Skeletal muscle satellite cell (primary cell): Measurements from ENCODE around the gene NKIRAS2.
A peak's percentile ranks its signal among the peaks of the same experiment; 100 is the strongest.
"Not testable (repeated sequence)": the region's sequence is repeated elsewhere in the genome, so short reads cannot be mapped to it uniquely, and the experiment has no call there.

Source experiments
- H3K27me3 ChIP-seq: 2 replicates; pipeline ENCODE4 v1.7.0; 2013; ENCODE audit warnings: low read length; ENCODE audit not compliant: control insufficient read depth, insufficient read depth
- H3K36me3 ChIP-seq: 2 replicates; pipeline ENCODE4 v1.7.0; 2013; ENCODE audit warnings: mild to moderate bottlenecking, control low read depth, low read length; ENCODE audit not compliant: insufficient read depth
- H3K4me1 ChIP-seq: 2 replicates; pipeline ENCODE4 v1.7.0; 2013; ENCODE audit warnings: low read length; ENCODE audit not compliant: control insufficient read depth, insufficient read depth
- H3K4me2 ChIP-seq: 2 replicates; pipeline ENCODE4 v1.7.0; 2013; ENCODE audit warnings: mild to moderate bottlenecking, low read length
- H3K4me3 ChIP-seq: 2 replicates; pipeline ENCODE4 v1.7.0; 2013; ENCODE audit warnings: low read length
- H3K9ac ChIP-seq: 2 replicates; pipeline ENCODE4 v1.7.0; 2013; ENCODE audit warnings: mild to moderate bottlenecking, low read depth, low read length, moderate library complexity
- H3K9me3 ChIP-seq: replicated peaks from 2 replicates; pipeline ENCODE4 v1.7.0; 2013; ENCODE audit warnings: mild to moderate bottlenecking, control low read depth, low read length

The NKIRAS2 gene

DNA sequence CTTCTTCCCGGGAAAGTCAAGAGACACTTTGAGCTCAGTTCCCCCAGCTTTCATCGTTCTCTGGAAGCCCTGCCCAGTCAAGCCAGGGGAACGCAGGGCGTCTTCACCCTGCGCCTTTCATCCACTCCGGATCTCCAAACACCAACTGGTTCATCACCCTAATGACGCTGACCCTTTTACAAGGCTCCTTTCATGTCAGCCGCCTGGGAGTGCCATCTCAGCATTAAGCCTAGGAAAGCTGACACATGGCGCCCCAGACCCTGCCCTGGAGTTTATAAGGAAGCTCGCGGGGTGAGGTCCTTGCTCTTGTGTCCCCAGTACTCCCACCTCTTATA is 2.1 kb upstream of the NKIRAS2 start:
- H3K4me3 ChIP-seq = peak overlapping the region; percentile 90
- peaks cover 28% of the 10 kb centered on the region for H3K4me1 ChIP-seq
- peaks cover 10% of the 10 kb centered on the region for H3K36me3 ChIP-seq
- H3K4me2 ChIP-seq = peak overlapping the region; percentile 82
- peak overlapping the region; percentile 99 for H3K9ac ChIP-seq
- H3K9me3 ChIP-seq = no peaks in the 10 kb centered on the region
- H3K27me3 ChIP-seq = no peaks in the 10 kb centered on the region

DNA sequence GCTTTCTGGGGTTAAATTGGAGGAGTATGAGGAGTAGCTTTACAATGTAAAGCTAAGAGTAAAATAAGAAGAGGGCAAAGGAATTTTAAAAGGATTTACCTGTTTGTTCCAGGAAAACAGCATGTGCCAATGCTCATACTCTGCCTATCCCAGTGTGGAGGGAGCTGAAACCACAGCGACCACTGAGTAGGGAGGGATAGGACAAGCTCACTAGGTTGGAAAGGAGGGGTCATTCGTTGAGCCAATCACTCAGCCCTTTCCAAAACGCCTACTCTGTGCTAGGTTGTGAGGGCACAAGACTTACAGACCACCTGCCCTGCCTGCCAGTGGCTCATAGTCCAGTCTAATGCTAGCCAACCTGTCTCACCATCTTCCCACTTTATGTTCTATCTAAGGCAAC is 1.6 kb upstream of the NKIRAS2 start:
- Histone ChIP-seq H3K4me3 (peak overlapping the region; percentile 90), H3K4me1 (peaks cover 27% of the 10 kb centered on the region), H3K4me2 (peak overlapping the region; percentile 82), H3K36me3 (peaks cover 14% of the 10 kb centered on the region), H3K9ac (peak overlapping the region; percentile 99), H3K27me3 (no peaks in the 10 kb centered on the region), H3K9me3 (no peaks in the 10 kb centered on the region)

- Histone ChIP-seq H3K27me3 (no peaks in the 10 kb centered on the region), H3K4me1 (peaks cover 26% of the 10 kb centered on the region), H3K9ac (no peak overlapping the region), H3K36me3 (peaks cover 21% of the 10 kb centered on the region), H3K4me3 (no peak overlapping the region), H3K9me3 (no peaks in the 10 kb centered on the region), H3K4me2 (no peak overlapping the region)
These were observed 902 bp upstream of the NKIRAS2 start for GRCh38 chr17:42018988-42019387.

- peak overlapping the region; percentile 98 for H3K9ac ChIP-seq
- peaks cover 38% of the 10 kb centered on the region for H3K4me1 ChIP-seq
These were observed 955 bp downstream of the NKIRAS2 start for GRCh38 chr17:42020845-42021244.

DNA sequence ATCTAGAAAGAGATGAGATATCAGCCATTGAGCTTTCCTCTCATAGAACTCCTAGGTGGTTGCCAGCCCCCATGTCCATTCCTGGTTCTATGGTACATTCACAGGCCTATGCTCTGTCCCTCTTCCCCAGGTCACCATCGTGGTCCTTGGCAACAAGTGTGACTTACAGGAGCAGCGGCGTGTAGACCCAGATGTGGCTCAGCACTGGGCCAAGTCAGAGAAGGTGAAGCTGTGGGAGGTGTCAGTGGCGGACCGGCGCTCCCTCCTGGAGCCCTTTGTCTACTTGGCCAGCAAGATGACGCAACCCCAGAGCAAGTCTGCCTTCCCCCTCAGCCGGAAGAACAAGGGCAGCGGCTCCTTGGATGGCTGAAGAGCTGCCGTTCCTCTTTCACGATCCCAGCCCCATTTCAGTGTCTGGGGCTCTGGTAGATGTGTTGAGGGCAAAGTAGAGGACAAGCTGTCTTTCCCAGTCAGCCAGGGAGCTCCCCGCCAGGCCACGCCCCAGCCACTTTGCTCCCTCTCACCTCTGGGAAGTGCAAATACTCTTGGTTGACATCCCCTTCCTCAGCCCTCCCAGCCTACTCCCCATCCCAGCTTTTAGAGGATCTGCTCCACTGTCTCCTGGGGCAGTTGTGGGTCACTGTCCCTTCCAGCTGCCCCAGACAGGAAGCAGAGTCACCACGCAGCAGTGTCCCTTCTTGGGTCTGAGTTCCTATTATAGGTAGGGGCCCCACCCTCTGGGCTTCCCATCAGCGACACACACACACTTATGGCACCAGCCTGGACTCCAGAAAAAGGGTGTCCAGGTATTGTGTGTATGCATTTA is 3.8 kb downstream of the NKIRAS2 start:
- peaks cover 27% of the 10 kb centered on the region for H3K36me3 ChIP-seq
- no peak overlapping the region for H3K9ac ChIP-seq
- no peaks in the 10 kb centered on the region for H3K9me3 ChIP-seq
- no peak overlapping the region for H3K4me3 ChIP-seq
- H3K4me2 ChIP-seq = no peak overlapping the region
- H3K4me1 ChIP-seq = peaks cover 37% of the 10 kb centered on the region
- H3K27me3 ChIP-seq = no peaks in the 10 kb centered on the region

More at GRCh38 chr17:42020845-42021244, 955 bp downstream of the NKIRAS2 start:
- H3K36me3 ChIP-seq = peaks cover 27% of the 10 kb centered on the region
- not testable (repeated sequence) for H3K9me3 ChIP-seq, H3K27me3 ChIP-seq
- H3K4me3 ChIP-seq = peak overlapping the region; percentile 87
- H3K4me2 ChIP-seq = peak overlapping the region; percentile 76

GRCh38 chr17:42025191-42025579 is 5.3 kb downstream of the NKIRAS2 start:
- peaks cover 27% of the 10 kb centered on the region for H3K36me3 ChIP-seq
- peaks cover 37% of the 10 kb centered on the region for H3K4me1 ChIP-seq
- no peaks in the 10 kb centered on the region for H3K9me3 ChIP-seq
- peak overlapping the region; percentile 35 for H3K4me2 ChIP-seq
- H3K4me3 ChIP-seq = peak overlapping the region; percentile 10
- no peaks in the 10 kb centered on the region for H3K27me3 ChIP-seq
- peak overlapping the region; percentile 6 for H3K9ac ChIP-seq

GRCh38 chr17:42025936-42026335 is 6.0 kb downstream of the NKIRAS2 start:
- Histone ChIP-seq H3K4me2 (no peak overlapping the region), H3K4me3 (no peak overlapping the region), H3K36me3 (peaks cover 27% of the 10 kb centered on the region), H3K9ac (no peak overlapping the region), H3K4me1 (peaks cover 34% of the 10 kb centered on the region), H3K9me3 (no peaks in the 10 kb centered on the region), H3K27me3 (peaks cover 2% of the 10 kb centered on the region)

DNA sequence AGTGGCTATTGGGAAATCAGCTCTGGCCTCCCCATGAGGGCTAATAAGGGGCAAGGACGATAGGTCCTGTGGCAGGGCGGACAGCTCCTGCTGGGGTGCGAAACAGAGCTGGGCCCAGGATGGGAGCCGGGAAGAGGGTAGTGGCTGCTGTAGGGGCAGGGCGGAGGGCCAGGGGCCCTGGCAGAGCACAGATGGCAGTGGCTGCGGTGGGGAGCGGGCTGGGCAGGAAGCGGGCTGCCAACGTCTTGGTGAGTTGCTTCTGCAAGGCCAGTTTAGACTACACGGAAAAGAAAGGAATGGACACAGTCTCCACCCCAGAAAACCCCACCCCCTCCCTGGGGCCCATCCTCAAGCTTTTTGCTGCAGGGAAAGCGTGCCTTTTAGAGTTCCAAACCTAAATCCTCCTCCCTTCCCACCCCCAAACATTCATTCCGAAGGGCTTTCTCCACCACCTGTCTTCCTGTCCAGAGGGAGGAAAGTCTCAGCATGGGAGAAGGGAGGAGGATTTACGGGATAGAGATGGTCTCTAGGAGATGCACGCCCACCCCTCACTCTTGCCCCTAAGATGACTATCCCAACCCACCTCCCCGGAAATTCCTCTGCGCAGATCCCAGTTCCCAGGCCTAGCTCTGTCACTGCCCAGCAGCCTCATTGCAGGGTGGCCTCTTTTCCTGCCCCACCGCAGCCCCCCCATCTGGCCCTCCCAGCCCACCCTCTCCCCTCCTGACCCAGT is 7.1 kb downstream of the NKIRAS2 start:
- H3K36me3 ChIP-seq = peaks cover 27% of the 10 kb centered on the region
- no peaks in the 10 kb centered on the region for H3K9me3 ChIP-seq
- H3K4me2 ChIP-seq = peak overlapping the region; percentile 38
- no peak overlapping the region for H3K9ac ChIP-seq
- no peak overlapping the region for H3K4me3 ChIP-seq
- H3K4me1 ChIP-seq = peaks cover 28% of the 10 kb centered on the region
- peaks cover 2% of the 10 kb centered on the region for H3K27me3 ChIP-seq

GRCh38 chr17:42027590-42027889 is 7.7 kb downstream of the NKIRAS2 start:
- Histone ChIP-seq H3K9ac (no peak overlapping the region), H3K9me3 (no peaks in the 10 kb centered on the region), H3K4me2 (no peak overlapping the region), H3K27me3 (peaks cover 2% of the 10 kb centered on the region), H3K4me1 (peaks cover 28% of the 10 kb centered on the region), H3K4me3 (no peak overlapping the region), H3K36me3 (peaks cover 23% of the 10 kb centered on the region)

- H3K9ac ChIP-seq = no peak overlapping the region
- peaks cover 17% of the 10 kb centered on the region for H3K36me3 ChIP-seq
- H3K4me3 ChIP-seq = no peak overlapping the region
- H3K27me3 ChIP-seq = peaks cover 2% of the 10 kb centered on the region
- H3K4me2 ChIP-seq = no peak overlapping the region
- no peaks in the 10 kb centered on the region for H3K9me3 ChIP-seq
- H3K4me1 ChIP-seq = peaks cover 28% of the 10 kb centered on the region
These were observed 8.3 kb downstream of the NKIRAS2 start for GRCh38 chr17:42027961-42028790.

- Histone ChIP-seq H3K9me3 (no peaks in the 10 kb centered on the region), H3K9ac (no peak overlapping the region), H3K27me3 (peaks cover 3% of the 10 kb centered on the region), H3K36me3 (peaks cover 12% of the 10 kb centered on the region), H3K4me1 (peaks cover 28% of the 10 kb centered on the region), H3K4me2 (no peak overlapping the region), H3K4me3 (no peak overlapping the region)
These were observed 8.9 kb downstream of the NKIRAS2 start for GRCh38 chr17:42028791-42029127.
